Measurements from ENCODE around the gene DKC1.
"Not testable (repeated sequence)": the region's sequence is repeated elsewhere in the genome, so short reads cannot be mapped to it uniquely, and the experiment has no call there.

The DKC1 gene

GRCh38 chrX:154791939-154792338 lies 29.3 kb downstream of the DKC1 start:
- no peak for DNase-seq (ENCODE audit: low read depth, low spot score)

GRCh38 chrX:154793084-154793795 lies 30.6 kb downstream of the DKC1 start:
- DNase-seq (ENCODE audit: low read depth, low spot score): no peak

- no peak for DNase-seq (ENCODE audit: low read depth, low spot score)
Observed at GRCh38 chrX:154795016-154795415, 32.4 kb downstream of the DKC1 start.

GRCh38 chrX:154797006-154797405 lies 34.3 kb downstream of the DKC1 start:
- no peak for DNase-seq (ENCODE audit: low read depth, low spot score)

GRCh38 chrX:154799556-154800348 lies 37.1 kb downstream of the DKC1 start:
- DNase-seq (ENCODE audit: low read depth, low spot score): no peak

GRCh38 chrX:154800478-154801210 lies 38.0 kb downstream of the DKC1 start:
- DNase-seq (ENCODE audit: low read depth, low spot score): no peak

GRCh38 chrX:154802947-154803346 lies 40.3 kb downstream of the DKC1 start:
- no peak for DNase-seq (ENCODE audit: low read depth, low spot score)

- DNase-seq (ENCODE audit: low read depth, low spot score): no peak
Observed at GRCh38 chrX:154804261-154804956, 41.7 kb downstream of the DKC1 start.

GRCh38 chrX:154804957-154805695 lies 42.5 kb downstream of the DKC1 start, which contains the start of gene MPP1:
Gene MPP1 (minus strand): TSS chrX:154805485. CDS start chrX:154805373, 112 bp downstream.
- peak; percentile 28 for DNase-seq (ENCODE audit: low read depth, low spot score)

GRCh38 chrX:154805696-154806091 lies 43.0 kb downstream of the DKC1 start:
- no peak for DNase-seq (ENCODE audit: low read depth, low spot score)

- no peak for DNase-seq (ENCODE audit: low read depth, low spot score)
Observed at GRCh38 chrX:154806837-154807501, 44.3 kb downstream of the DKC1 start.

GRCh38 chrX:154809939-154810665 lies 47.4 kb downstream of the DKC1 start:
- DNase-seq (ENCODE audit: low read depth, low spot score): no peak

GRCh38 chrX:154812341-154813101 lies 49.9 kb downstream of the DKC1 start:
- DNase-seq (ENCODE audit: low read depth, low spot score): no peak

GRCh38 chrX:154813801-154814200 lies 51.1 kb downstream of the DKC1 start:
- no peak for DNase-seq (ENCODE audit: low read depth, low spot score)

- no peak for DNase-seq (ENCODE audit: low read depth, low spot score)
Observed at GRCh38 chrX:154815274-154815818, 52.7 kb downstream of the DKC1 start.

GRCh38 chrX:154816326-154816898 lies 53.7 kb downstream of the DKC1 start:
- DNase-seq (ENCODE audit: low read depth, low spot score): not testable (repeated sequence)

- not testable (repeated sequence) for DNase-seq (ENCODE audit: low read depth, low spot score)
Observed at GRCh38 chrX:154817048-154817618, 54.5 kb downstream of the DKC1 start.

All from activated CD4-positive, CD25-positive, alpha-beta regulatory T cell treated with anti-CD3 and anti-CD28 coated beads, Interleukin-2, amount 50 U/mL, for 16 hours (primary cell).